GM19468 (cell line): ENCODE measurements around the gene ZNF573.
"Not testable (repeated sequence)": the region's sequence is repeated elsewhere in the genome, so short reads cannot be mapped to it uniquely, and the experiment has no call there.

Source experiments
- ATAC-seq: cut with Tn5 transposase; IDR thresholded peaks from one replicate; pipeline ENCODE4 v1.9.1; 2021; ENCODE audit warnings: mild to moderate bottlenecking, moderate library complexity, moderate number of reproducible peaks; ENCODE audit not compliant: unreplicated experiment; ENCODE audit errors: extremely low read depth

Gene ZNF573

GRCh38 chr19:37779127-37780005 is at the start of gene ZNF573:
Gene ZNF573 (minus strand): TSS chr19:37779586. CDS start chr19:37773729, 5,857 bp downstream.
- no peak for ATAC-seq

GRCh38 chr19:37817180-37817981 is 38.0 kb upstream of the ZNF573 start:
- ATAC-seq, result no peak

- ATAC-seq, result not testable (repeated sequence)
Observed at GRCh38 chr19:37815611-37816010, 36.2 kb upstream of the ZNF573 start.

- no peak for ATAC-seq
Observed at GRCh38 chr19:37813340-37813739, 34.0 kb upstream of the ZNF573 start.

GRCh38 chr19:37809366-37809765 is 30.0 kb upstream of the ZNF573 start:
- ATAC-seq, result no peak

GRCh38 chr19:37803249-37803840 is 24.0 kb upstream of the ZNF573 start:
- ATAC-seq, result no peak

- no peak for ATAC-seq
Observed at GRCh38 chr19:37790244-37790925, 11.0 kb upstream of the ZNF573 start.

GRCh38 chr19:37778613-37779126 is 716 bp downstream of the ZNF573 start:
- ATAC-seq, result no peak

GRCh38 chr19:37770985-37771384 is 8.4 kb downstream of the ZNF573 start:
- ATAC-seq, result no peak

GRCh38 chr19:37763488-37763887 is 15.9 kb downstream of the ZNF573 start:
- no peak for ATAC-seq

GRCh38 chr19:37757683-37758082 is 21.7 kb downstream of the ZNF573 start:
- not testable (repeated sequence) for ATAC-seq

GRCh38 chr19:37738371-37738770 is 41.0 kb downstream of the ZNF573 start:
- no peak for ATAC-seq

GRCh38 chr19:37725181-37725580 is 54.2 kb downstream of the ZNF573 start:
- no peak for ATAC-seq

GRCh38 chr19:37719927-37720265 is 59.5 kb downstream of the ZNF573 start:
- ATAC-seq, result no peak

- peak; percentile 58 for ATAC-seq
Observed at GRCh38 chr19:37719111-37719926, 60.1 kb downstream of the ZNF573 start, which contains the start of gene ZNF607. Gene ZNF607 (minus strand): TSS chr19:37719761. CDS start chr19:37711618, 8,143 bp downstream.

- no peak for ATAC-seq
Observed at GRCh38 chr19:37718304-37718703, 61.1 kb downstream of the ZNF573 start.

- no peak for ATAC-seq
Observed at GRCh38 chr19:37716140-37716539, 63.2 kb downstream of the ZNF573 start.

- no peak for ATAC-seq
Observed at GRCh38 chr19:37706052-37706605, 73.3 kb downstream of the ZNF573 start.

- ATAC-seq, result no peak
Observed at GRCh38 chr19:37699057-37699456, 80.3 kb downstream of the ZNF573 start.
